ENCODE results near the gene NR3C1.

DNA sequence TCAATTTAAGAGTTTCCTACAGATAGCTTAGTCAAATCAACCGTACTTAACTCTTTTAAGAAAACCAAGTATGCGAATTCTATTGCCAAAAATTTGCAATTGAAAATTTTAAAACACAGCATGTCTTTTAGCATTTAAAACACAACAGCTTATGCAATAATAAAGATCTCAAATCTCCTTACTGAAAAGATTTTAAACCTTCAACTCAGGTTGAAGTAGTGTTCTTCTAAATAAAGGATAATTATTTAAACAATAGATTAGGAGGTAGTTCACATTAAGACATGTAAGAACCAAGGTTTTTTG, 5.5 kb downstream of the NR3C1 start:
- TF ChIP-seq, protein P1, sequence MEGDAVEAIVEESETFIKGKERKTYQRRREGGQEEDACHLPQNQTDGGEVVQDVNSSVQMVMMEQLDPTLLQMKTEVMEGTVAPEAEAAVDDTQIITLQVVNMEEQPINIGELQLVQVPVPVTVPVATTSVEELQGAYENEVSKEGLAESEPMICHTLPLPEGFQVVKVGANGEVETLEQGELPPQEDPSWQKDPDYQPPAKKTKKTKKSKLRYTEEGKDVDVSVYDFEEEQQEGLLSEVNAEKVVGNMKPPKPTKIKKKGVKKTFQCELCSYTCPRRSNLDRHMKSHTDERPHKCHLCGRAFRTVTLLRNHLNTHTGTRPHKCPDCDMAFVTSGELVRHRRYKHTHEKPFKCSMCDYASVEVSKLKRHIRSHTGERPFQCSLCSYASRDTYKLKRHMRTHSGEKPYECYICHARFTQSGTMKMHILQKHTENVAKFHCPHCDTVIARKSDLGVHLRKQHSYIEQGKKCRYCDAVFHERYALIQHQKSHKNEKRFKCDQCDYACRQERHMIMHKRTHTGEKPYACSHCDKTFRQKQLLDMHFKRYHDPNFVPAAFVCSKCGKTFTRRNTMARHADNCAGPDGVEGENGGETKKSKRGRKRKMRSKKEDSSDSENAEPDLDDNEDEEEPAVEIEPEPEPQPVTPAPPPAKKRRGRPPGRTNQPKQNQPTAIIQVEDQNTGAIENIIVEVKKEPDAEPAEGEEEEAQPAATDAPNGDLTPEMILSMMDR (IDR thresholded peaks at IDR 0.05 in 2 of 3, conservative IDR thresholded peaks at IDR 0.05 in 1 of 3; ENCODE audit: borderline replicate concordance in 1 of 3, insufficient read depth in 1 of 3, low read depth in 2 of 3, low read length in 2 of 3): no peak
- TF ChIP-seq SP1 (IDR thresholded peaks at IDR 0.05; ENCODE audit: low read depth) (no peak), POLR2A (IDR thresholded peaks at IDR 0.05; ENCODE audit: borderline replicate concordance, extremely low read depth, insufficient read depth, insufficient read length) (no peak), RAD21 (IDR thresholded peaks at IDR 0.05; ENCODE audit: low read depth) (no peak), EZH2 (IDR thresholded peaks at IDR 0.05) (no peak), SRF (IDR thresholded peaks at IDR 0.05; ENCODE audit: low read depth) (no peak), ZNF274 (IDR thresholded peaks at IDR 0.05; ENCODE audit: low read depth, low read length) (no peak), POLR2AphosphoS5 (IDR thresholded peaks at IDR 0.05; ENCODE audit: low read depth, low read length) (no peak), EZH2phosphoT487 (IDR thresholded peaks at IDR 0.05; ENCODE audit: borderline replicate concordance) (no peak), ZFX (IDR thresholded peaks at IDR 0.05) (no peak), YY1 (IDR thresholded peaks at IDR 0.05; ENCODE audit: extremely low read depth, insufficient replicate concordance, low read depth, low read length) (no peak), TCF7L2 (IDR thresholded peaks at IDR 0.05; ENCODE audit: borderline replicate concordance, extremely low read depth, insufficient read depth, insufficient read length) (no peak)
- TF ChIP-seq, protein P2, sequence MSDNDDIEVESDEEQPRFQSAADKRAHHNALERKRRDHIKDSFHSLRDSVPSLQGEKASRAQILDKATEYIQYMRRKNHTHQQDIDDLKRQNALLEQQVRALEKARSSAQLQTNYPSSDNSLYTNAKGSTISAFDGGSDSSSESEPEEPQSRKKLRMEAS (IDR thresholded peaks at IDR 0.05): no peak
- TF ChIP-seq, protein P3, sequence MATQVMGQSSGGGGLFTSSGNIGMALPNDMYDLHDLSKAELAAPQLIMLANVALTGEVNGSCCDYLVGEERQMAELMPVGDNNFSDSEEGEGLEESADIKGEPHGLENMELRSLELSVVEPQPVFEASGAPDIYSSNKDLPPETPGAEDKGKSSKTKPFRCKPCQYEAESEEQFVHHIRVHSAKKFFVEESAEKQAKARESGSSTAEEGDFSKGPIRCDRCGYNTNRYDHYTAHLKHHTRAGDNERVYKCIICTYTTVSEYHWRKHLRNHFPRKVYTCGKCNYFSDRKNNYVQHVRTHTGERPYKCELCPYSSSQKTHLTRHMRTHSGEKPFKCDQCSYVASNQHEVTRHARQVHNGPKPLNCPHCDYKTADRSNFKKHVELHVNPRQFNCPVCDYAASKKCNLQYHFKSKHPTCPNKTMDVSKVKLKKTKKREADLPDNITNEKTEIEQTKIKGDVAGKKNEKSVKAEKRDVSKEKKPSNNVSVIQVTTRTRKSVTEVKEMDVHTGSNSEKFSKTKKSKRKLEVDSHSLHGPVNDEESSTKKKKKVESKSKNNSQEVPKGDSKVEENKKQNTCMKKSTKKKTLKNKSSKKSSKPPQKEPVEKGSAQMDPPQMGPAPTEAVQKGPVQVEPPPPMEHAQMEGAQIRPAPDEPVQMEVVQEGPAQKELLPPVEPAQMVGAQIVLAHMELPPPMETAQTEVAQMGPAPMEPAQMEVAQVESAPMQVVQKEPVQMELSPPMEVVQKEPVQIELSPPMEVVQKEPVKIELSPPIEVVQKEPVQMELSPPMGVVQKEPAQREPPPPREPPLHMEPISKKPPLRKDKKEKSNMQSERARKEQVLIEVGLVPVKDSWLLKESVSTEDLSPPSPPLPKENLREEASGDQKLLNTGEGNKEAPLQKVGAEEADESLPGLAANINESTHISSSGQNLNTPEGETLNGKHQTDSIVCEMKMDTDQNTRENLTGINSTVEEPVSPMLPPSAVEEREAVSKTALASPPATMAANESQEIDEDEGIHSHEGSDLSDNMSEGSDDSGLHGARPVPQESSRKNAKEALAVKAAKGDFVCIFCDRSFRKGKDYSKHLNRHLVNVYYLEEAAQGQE (IDR thresholded peaks at IDR 0.05; ENCODE audit: low read depth): no peak

Data from HCT116 (cell line).